Fibroblast of the aortic adventitia (primary cell): Measurements from ENCODE around the gene PSMB4. TPM values are rescaled to one million over a fixed set of nuclear protein-coding genes. Genes with fewer than 3 reads are reported as not detected.

Experiments
- DNase-seq: peaks from one replicate; pipeline ENCODE4 v3.0.0-alpha.2; 2010; ENCODE audit warnings: low read depth
- H3K4me3 ChIP-seq: 2 replicates; pipeline ENCODE4 v1.5.1; 2011; ENCODE audit warnings: low read depth, mild to moderate bottlenecking, control low read depth, low read length, moderate library complexity
- total RNA-seq: library from RNA; depleted of rRNA; stranded (reverse); fragments of >200 nt; gene quantifications from 2 replicates; pipeline ENCODE4 v1.2.3, GENCODE V29; 2012; ENCODE audit warnings: low replicate concordance
- TF ChIP-seq, protein P1 (sequence below): IDR thresholded peaks from 2 replicates; pipeline ENCODE4 v1.5.1; 2011; ENCODE audit warnings: mild to moderate bottlenecking, low read length, control low read depth, inconsistent platforms; ENCODE audit not compliant: insufficient read depth

PSMB4 gene
- total RNA-seq, 1 donor = 281 TPM

DNA sequence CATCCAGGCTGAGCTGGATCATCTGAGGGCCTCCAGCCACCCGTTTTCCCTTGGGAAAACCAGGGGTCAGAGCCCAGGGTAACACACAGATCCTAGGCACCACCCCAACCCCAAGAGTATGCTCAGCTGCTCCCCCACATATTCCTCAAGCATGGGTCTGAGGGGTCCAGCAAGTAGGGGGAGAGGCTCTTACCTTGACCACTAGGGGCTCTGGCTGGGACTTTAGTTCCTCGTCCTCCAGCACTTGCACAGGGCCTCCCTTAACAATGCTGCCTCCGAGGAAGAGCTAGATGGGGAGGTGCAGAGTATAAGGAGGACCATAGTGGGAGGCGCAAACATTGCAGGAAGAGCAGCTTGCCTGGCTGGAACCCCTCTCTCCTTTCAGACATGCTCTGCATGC is 34.4 kb upstream of the PSMB4 start:
- H3K4me3 ChIP-seq = no peak overlapping the region
- TF ChIP-seq, protein P1, sequence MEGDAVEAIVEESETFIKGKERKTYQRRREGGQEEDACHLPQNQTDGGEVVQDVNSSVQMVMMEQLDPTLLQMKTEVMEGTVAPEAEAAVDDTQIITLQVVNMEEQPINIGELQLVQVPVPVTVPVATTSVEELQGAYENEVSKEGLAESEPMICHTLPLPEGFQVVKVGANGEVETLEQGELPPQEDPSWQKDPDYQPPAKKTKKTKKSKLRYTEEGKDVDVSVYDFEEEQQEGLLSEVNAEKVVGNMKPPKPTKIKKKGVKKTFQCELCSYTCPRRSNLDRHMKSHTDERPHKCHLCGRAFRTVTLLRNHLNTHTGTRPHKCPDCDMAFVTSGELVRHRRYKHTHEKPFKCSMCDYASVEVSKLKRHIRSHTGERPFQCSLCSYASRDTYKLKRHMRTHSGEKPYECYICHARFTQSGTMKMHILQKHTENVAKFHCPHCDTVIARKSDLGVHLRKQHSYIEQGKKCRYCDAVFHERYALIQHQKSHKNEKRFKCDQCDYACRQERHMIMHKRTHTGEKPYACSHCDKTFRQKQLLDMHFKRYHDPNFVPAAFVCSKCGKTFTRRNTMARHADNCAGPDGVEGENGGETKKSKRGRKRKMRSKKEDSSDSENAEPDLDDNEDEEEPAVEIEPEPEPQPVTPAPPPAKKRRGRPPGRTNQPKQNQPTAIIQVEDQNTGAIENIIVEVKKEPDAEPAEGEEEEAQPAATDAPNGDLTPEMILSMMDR = no peak
- no peak for DNase-seq

DNA sequence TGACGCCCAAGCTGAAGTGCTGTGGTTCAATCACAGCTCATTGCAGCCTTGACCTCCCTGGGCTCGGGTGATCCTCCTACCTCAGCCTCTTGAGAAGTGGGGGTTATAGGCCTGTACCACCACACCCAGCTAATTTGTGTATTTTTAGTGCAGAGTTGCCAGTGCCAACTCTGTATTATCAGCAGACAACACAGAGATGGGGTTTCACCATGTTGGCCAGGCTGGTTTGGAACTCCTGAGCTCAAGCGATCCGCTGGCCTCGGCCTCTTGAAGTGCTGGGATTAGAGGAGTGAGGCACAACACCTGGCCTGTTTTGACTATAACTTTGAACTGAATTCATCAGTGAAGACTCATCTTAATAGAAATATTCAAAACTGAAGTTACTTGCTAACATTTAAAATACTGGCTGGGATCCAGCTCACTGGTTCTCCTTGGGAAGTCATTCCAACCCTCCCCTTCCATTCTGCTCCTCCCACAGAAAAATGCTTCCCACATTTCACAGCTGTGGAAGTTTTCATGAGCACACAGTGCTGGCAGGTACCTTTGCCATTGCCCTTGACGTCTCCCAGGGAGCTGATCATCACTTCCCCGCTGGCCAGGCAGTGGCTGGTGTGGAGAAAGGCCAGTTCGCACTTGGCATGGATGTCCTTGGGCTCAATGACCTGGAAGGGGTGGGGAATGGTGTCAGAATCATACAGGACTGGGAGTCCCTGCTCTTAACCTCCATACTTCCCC is 31.5 kb upstream of the PSMB4 start:
- no peak overlapping the region for H3K4me3 ChIP-seq
- peak; percentile 16 for DNase-seq
- TF ChIP-seq, protein P1 = no peak

DNA sequence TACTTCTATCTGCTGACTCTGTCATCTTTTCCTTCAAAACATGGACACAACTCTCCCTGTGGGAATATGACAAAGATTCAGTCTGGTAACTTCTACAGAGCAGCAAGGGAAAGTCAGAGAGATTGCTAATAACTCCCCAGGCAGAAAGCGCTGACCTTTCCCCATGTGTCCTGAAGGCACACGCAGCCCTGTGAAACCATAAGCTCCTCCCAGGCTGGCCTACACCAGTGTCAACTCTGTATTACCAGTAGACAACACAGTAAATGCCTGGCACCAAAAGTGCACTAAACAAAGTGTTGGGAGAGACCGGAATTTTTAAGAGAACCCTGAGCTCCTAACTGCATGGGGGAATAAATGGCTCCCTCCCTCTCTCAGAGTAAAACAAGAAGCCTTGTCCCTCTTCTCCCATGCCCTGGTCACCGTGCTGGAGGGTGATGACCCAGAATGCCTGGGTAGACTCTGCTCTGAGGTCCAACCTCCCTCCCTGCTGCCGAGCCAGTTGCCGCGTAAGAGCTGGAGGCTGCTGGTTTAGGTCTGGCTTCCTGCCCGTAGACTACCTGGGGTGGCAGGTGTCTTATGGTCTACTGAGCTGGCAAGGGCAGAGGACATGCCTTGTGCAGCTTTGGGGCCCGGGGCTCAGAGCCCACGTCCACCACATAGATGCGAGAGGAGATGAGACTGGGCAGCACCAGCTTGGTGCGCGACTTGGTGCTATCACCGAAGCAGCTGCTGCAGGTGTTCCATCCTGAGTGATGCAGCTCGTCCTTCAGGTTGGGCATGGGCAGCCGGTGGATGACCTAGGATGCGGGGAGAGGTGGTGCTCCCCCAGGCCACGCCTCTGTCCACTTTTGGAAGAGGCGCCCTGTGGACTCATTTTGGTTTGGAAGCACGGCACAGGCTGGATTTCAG is 30.7 kb upstream of the PSMB4 start:
- no peak overlapping the region for H3K4me3 ChIP-seq
- no peak for DNase-seq

DNA sequence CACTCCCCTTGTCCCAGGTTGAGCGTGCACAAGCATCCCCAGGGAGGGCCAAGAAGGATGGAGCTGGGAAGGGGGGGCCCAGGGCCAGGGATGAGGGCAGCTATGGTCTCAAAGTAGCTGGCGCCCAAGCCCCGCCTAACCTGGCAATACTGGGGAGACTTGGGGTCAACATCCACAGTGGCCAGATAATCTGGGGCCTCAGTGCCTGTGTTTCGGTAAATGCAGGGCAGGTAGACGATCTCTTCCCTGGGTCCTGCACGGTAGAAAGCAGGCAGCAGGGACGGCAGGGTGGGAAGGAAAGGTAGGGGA is 30.1 kb upstream of the PSMB4 start:
- no peak overlapping the region for H3K4me3 ChIP-seq
- TF ChIP-seq, protein P1 = no peak
- no peak for DNase-seq

More for the DNA sequence above, 30.7 kb upstream of the PSMB4 start:
- TF ChIP-seq, protein P1 = no peak

DNA sequence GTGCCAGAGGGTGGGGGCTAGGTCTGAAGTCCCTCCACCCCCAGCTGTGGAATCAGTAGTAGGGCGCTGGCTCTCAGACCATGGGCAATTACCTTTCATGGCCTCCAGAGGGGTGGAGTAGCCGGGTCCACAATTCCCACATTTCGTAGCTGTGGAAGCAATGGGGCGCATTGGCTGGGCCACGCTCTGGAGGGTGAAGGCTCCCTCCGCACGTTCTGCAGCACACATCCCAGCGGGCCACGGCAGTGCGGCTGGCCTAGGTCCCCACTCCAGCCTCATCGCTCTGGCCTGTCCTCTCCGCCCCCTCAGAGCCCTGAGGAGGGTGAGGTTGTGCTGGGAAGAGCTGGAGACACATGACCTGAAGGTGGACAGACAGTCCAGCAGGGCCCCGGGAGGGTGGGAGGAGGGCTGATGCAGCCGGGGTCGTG is 29.7 kb upstream of the PSMB4 start:
- TF ChIP-seq, protein P1 = no peak
- no peak for DNase-seq
- H3K4me3 ChIP-seq = no peak overlapping the region

DNA sequence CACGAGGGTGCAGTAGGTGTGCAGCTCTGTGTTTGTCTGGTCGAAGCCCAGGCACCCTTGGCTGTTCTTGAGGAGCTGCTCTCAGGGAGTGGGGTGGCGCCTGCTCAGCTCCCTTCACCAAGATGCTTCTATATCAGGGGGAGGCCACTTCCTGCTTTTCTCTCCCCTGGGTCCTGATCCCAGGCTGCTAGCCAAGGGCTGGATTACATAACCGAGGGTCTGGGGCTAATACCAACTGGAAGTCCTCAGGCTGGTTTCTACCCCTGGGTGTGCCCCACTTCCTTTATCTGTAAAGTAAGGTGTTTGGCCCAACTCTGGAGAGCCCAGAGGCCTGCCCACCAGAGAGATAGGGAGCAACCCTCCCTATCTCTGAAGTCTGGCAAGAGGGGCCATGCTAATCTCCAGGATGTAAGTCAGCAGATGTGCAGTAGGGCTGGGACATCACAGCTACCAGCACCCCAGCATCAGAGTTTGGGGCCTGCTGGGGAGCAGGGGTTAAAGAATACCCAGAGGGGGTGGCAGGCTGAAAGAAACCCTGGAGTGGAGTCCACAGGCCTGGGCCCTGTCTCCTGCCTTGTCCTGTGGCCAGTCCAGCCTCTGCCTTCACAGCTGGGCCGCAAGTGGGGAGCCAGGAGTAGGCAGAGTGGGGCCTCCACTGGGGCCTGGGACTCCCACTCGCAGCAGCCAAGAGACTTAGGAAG is 29.0 kb upstream of the PSMB4 start:
- peak; percentile 48 for DNase-seq
- TF ChIP-seq, protein P1 = no peak
- H3K4me3 ChIP-seq = no peak overlapping the region
